ENCODE results near the gene CRABP2. TPM values are rescaled to one million over a fixed set of nuclear protein-coding genes. Genes with fewer than 3 reads are reported as not detected.
A peak's percentile ranks its signal among the peaks of the same experiment; 100 is the strongest.

CRABP2 gene
- total RNA-seq, 1 donor from 2014 or later, result 2.4 TPM

DNA sequence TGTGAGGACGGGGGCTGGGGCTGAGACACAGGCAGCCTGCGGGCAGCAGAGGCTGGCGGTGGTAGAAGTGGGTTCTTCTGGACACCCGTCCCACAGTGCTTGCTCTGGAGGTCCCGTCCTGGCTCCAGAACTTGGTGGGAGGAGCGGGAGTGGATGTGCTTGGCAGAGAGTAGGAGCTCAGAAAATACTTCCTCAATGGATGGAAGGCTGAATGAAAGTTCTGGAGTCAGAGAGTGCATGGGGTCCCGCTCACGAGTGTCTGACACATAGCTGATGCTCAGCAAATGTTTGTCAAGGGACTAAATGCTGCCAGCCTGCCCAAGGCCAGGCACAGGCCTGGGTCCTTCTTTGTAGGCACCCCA lies 14.7 kb downstream of the CRABP2 start:
- Mint-ChIP-seq H3K9me3 (ENCODE audit: unreplicated experiment) (peaks cover 5% of the 10 kb centered on the region), H3K36me3 (ENCODE audit: unreplicated experiment) (no peaks in the 10 kb centered on the region), H3K4me3 (ENCODE audit: unreplicated experiment) (no peak overlapping the region), H3K27me3 (ENCODE audit: unreplicated experiment) (peaks cover 32% of the 10 kb centered on the region), H3K4me1 (ENCODE audit: low read depth, unreplicated experiment) (peaks cover 15% of the 10 kb centered on the region), H3K27ac (ENCODE audit: unreplicated experiment) (no peak overlapping the region)
- no peak for TF ChIP-seq CTCF (IDR thresholded peaks at IDR 0.05; ENCODE audit: partially characterized antibody, unreplicated experiment)
- no peak for DNase-seq

GRCh38 chr1:156689953-156690674 lies 15.3 kb downstream of the CRABP2 start:
- no peak for TF ChIP-seq CTCF (IDR thresholded peaks at IDR 0.05; ENCODE audit: partially characterized antibody, unreplicated experiment)
- Mint-ChIP-seq H3K4me3 (ENCODE audit: unreplicated experiment) (peak overlapping the region; percentile 68), H3K9me3 (ENCODE audit: unreplicated experiment) (peaks cover 5% of the 10 kb centered on the region), H3K27ac (ENCODE audit: unreplicated experiment) (peak overlapping the region; percentile 10), H3K4me1 (ENCODE audit: low read depth, unreplicated experiment) (peaks cover 15% of the 10 kb centered on the region), H3K36me3 (ENCODE audit: unreplicated experiment) (no peaks in the 10 kb centered on the region), H3K27me3 (ENCODE audit: unreplicated experiment) (peaks cover 32% of the 10 kb centered on the region)
- no peak for DNase-seq

- Mint-ChIP-seq H3K27ac (ENCODE audit: unreplicated experiment) (peak overlapping the region; percentile 10), H3K4me1 (ENCODE audit: low read depth, unreplicated experiment) (peaks cover 15% of the 10 kb centered on the region), H3K36me3 (ENCODE audit: unreplicated experiment) (no peaks in the 10 kb centered on the region)
Observed at GRCh38 chr1:156689035-156689952, 16.1 kb downstream of the CRABP2 start.

GRCh38 chr1:156684227-156684782 lies 21.1 kb downstream of the CRABP2 start:
- no peak for DNase-seq
- H3K4me1 Mint-ChIP-seq (ENCODE audit: low read depth, unreplicated experiment), result peaks cover 1% of the 10 kb centered on the region
- H3K36me3 Mint-ChIP-seq (ENCODE audit: unreplicated experiment), result no peaks in the 10 kb centered on the region
- no peak for TF ChIP-seq CTCF (IDR thresholded peaks at IDR 0.05; ENCODE audit: partially characterized antibody, unreplicated experiment)
- peaks cover 2% of the 10 kb centered on the region for H3K9me3 Mint-ChIP-seq (ENCODE audit: unreplicated experiment)
- H3K27ac Mint-ChIP-seq (ENCODE audit: unreplicated experiment), result no peak overlapping the region
- H3K27me3 Mint-ChIP-seq (ENCODE audit: unreplicated experiment), result peaks cover 4% of the 10 kb centered on the region
- H3K4me3 Mint-ChIP-seq (ENCODE audit: unreplicated experiment), result no peak overlapping the region

More at GRCh38 chr1:156689035-156689952, 16.1 kb downstream of the CRABP2 start:
- Mint-ChIP-seq H3K9me3 (ENCODE audit: unreplicated experiment) (peaks cover 5% of the 10 kb centered on the region), H3K27me3 (ENCODE audit: unreplicated experiment) (peaks cover 29% of the 10 kb centered on the region), H3K4me3 (ENCODE audit: unreplicated experiment) (peak overlapping the region; percentile 68)
- peak; percentile 86 for DNase-seq
- peak; percentile 90 for TF ChIP-seq CTCF (IDR thresholded peaks at IDR 0.05; ENCODE audit: partially characterized antibody, unreplicated experiment)

Data from glutamatergic neuron (in vitro differentiated cells).